Stimulated activated naive B cell treated with anti-CD40 and anti-IgM and Interleukin-4, amounts not matched to agents 10 μg/mL and 1 μg/mL and 100 μg/mL, for 72 hours (primary cell): ENCODE data around the gene LITAF.
A peak's percentile ranks its signal among the peaks of the same experiment; 100 is the strongest.
"Not testable (repeated sequence)": the region's sequence is repeated elsewhere in the genome, so short reads cannot be mapped to it uniquely, and the experiment has no call there.

Experiments used
- ATAC-seq, 2 donors: fragments of 150-1000 bp; cut with Tn5 transposase; replicated peaks; 2 replicates each; pipeline ENCODE4 v1.10.0; 2021; ENCODE audit warnings: moderate library complexity in 1 of 2
- DNase-seq: peaks from one replicate; pipeline ENCODE4 v3.0.0; 2021
- H3K27ac Mint-ChIP-seq: one replicate; pipeline ENCODE4 v1.8.0; 2022; ENCODE audit warnings: mild to moderate bottlenecking, mixed read lengths
- H3K27me3 Mint-ChIP-seq, 2 donors: one replicate each; pipeline ENCODE4 v1.8.0; 2022; ENCODE audit warnings: mixed read lengths in 2 of 2
- H3K36me3 Mint-ChIP-seq, 2 donors: one replicate each; pipeline ENCODE4 v1.8.0; 2022; ENCODE audit warnings: mixed read lengths in 2 of 2, mild to moderate bottlenecking in 1 of 2
- H3K4me1 Mint-ChIP-seq, 2 donors: one replicate each; pipeline ENCODE4 v1.8.0; 2022; ENCODE audit warnings: mixed read lengths in 2 of 2, mild to moderate bottlenecking in 1 of 2
- H3K4me3 Mint-ChIP-seq, 2 donors: one replicate each; pipeline ENCODE4 v1.8.0; 2022; ENCODE audit warnings: mild to moderate bottlenecking in 2 of 2, mixed read lengths in 2 of 2, moderate library complexity in 1 of 2
- H3K9me3 Mint-ChIP-seq, 2 donors: one replicate each; pipeline ENCODE4 v1.8.0; 2022; ENCODE audit warnings: mixed read lengths in 2 of 2, mild to moderate bottlenecking in 1 of 2

The LITAF gene

DNA sequence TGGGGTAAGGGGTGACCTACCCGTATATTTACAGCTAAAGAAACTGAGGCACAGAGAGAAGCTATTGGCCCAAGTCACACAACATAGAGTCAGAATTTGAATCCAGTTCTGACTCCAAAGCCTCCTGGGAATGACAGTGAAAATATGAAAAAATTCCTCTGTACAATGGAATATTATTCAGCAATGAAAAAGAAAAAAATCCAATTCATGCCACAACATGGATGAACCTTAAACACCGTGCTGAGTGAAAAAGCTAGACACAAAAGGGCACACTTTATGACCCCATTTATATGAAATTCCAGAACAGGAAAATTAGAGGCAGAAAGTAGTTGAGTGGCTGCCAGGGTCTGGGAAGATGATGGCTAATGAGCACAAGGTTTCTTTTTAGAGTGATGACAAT, 75.4 kb downstream of the LITAF start:
- Mint-ChIP-seq H3K4me1 (peaks cover 10 to 11% of the 10 kb centered on the region in 2 donors), H3K27me3 (peaks cover 8 to 9% of the 10 kb centered on the region in 2 donors), H3K36me3 (peaks cover 0 to 2% of the 10 kb centered on the region in 2 donors), H3K27ac (no peak overlapping the region), H3K9me3 (peaks cover 0 to 2% of the 10 kb centered on the region in 2 donors), H3K4me3 (no peak overlapping the region)
- ATAC-seq (no peak), DNase-seq (no peak)

DNA sequence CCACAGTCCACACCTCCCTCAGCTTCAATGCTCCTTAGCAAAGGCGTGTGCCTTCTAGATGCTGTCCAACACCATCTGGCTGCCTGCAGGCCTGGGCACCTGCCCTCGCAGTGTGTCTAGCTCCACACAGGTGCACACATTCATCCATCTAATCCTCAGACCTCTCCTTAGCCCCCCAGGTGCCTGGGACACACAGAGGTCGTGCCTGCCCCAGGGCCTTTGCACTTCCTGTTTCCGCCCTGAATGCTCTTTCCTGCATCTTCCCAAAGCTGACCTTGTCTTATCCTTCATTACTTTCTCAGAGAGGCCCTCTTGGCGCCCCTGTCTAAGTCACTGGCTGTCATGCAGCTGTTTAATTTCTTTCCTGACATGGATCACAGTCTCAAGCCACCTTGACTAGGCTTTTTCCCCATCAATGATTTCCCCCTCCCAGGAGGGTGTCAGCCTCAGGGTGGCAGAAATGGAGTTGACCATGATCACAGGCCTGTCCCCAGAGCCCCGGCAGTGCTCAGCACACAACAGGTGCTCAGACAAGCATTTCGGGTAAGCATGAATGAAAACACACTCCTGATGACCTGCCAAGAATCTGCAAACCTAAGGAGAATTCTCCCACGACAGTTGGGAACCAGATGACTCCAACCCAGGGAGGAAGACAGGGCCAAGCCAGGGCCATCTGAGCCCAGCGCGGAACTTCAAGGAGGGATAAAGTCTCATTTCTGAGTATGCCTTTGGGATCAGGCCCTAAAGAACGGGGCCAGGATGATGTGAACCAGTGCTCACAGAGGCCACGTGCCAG, 76.3 kb downstream of the LITAF start:
- Mint-ChIP-seq H3K27me3 (peaks cover 8 to 9% of the 10 kb centered on the region in 2 donors), H3K4me1 (peaks cover 13% of the 10 kb centered on the region in 2 donors), H3K9me3 (peaks cover 0 to 2% of the 10 kb centered on the region in 2 donors), H3K27ac (no peak overlapping the region), H3K4me3 (no peak overlapping the region), H3K36me3 (peaks cover 0 to 2% of the 10 kb centered on the region in 2 donors)
- DNase-seq, result no peak
- ATAC-seq, result no peak

DNA sequence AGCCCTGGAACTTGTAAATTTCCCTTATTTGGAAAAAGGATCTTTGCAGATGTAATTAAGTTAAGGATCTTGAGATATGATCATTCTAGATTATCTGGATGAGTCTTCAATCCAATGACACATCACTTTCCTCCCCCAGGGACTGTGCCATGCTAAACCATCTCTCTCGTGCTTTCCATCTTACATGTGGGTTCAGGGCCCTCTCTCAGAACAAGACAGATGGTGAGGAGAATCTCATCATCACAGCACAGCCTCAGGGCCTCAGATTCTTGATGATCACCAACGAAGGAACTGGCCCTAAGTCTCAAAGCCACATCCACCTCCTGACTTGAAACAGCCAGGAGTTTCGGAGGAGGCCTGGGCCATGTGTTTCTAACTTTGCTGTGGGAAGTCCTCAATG, 78.7 kb downstream of the LITAF start:
- no peak overlapping the region for H3K4me3 Mint-ChIP-seq
- H3K4me1 Mint-ChIP-seq, result peaks cover 13% of the 10 kb centered on the region in 2 donors
- peaks cover 0 to 2% of the 10 kb centered on the region in 2 donors for H3K9me3 Mint-ChIP-seq
- peaks cover 8 to 9% of the 10 kb centered on the region in 2 donors for H3K27me3 Mint-ChIP-seq
- DNase-seq (no peak), ATAC-seq (no peak)
- peaks cover 0 to 2% of the 10 kb centered on the region in 2 donors for H3K36me3 Mint-ChIP-seq
- no peak overlapping the region for H3K27ac Mint-ChIP-seq

DNA sequence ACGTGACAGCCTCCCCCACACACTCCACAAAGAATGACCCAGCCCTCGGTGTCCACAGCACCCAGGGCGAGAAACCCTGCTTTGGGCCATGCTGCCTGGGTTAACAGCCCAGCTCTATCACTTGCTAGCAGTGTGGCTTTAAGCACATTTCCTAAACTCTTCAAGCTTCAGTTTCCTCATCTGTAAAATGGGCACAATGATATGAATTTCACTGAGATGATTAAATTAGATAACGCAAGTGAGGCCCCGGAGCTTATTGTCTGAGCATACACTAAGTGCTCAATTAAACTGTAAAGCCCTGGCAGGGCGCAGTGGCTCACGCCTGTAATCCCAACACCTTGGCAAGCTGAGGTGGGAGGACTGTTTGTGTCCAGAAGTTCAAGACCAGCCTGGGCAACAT, 79.4 kb downstream of the LITAF start:
- Mint-ChIP-seq H3K4me3 (peak overlapping the region in 1 of 2 donors; percentile 74), H3K9me3 (peaks cover 0 to 2% of the 10 kb centered on the region in 2 donors), H3K36me3 (peaks cover 0 to 2% of the 10 kb centered on the region in 2 donors), H3K4me1 (peaks cover 13% of the 10 kb centered on the region in 2 donors), H3K27ac (no peak overlapping the region), H3K27me3 (peaks cover 8 to 9% of the 10 kb centered on the region in 2 donors)
- ATAC-seq (no peak), DNase-seq (no peak)

DNA sequence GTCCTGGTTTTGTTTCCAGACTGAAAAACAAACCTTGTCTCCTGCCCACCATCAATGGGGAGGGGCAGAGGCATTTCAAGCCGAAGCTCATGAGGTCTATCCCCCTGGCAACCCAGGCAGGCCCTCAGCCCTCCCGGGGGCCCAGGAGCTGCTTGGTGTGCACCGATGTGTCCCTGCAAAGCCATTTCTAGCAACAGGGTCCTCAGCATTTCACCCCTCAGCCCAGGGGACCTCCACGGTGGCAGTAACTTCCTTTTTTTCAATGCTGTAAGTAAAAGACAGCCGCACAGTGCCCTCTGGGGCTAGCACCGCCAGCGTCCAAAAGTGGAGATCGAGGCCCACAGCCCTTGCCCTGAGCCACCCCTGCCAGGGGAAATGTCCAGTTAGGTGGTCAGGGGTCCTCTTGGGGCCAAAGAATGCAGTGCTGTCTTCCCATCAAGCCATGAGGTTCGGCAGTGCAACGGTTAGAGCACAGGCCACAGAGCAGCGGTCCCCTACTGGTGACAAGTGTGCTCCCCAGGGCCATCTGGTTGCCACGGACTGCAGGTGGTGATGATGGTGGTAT, 79.9 kb downstream of the LITAF start:
- Mint-ChIP-seq H3K27me3 (peaks cover 8 to 9% of the 10 kb centered on the region in 2 donors), H3K4me1 (peaks cover 13% of the 10 kb centered on the region in 2 donors), H3K36me3 (peaks cover 0 to 2% of the 10 kb centered on the region in 2 donors), H3K4me3 (peak overlapping the region; percentile 74 to 75), H3K9me3 (peaks cover 0 to 2% of the 10 kb centered on the region in 2 donors), H3K27ac (peak overlapping the region; percentile 93)
- ATAC-seq (peak; percentile 92), DNase-seq (peak; percentile 26)

DNA sequence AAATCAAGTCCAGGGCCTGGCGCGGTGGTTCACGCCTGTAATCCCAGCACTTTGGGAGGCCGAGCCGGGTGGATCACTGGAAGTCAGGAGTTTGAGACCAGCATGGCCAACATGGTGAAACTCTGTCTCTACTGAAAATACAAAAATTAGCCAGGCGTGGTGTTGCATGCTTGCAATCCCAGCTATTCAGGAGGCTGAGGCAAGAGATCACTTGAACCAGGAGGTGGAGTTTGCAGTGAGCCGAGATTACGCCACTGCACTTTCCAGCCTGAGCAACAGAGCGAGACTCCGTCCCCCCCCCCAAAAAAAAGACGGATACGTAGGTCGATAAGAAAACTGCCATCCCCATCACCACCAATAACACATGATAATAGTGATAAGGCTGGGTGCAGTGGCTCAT, 82.5 kb downstream of the LITAF start:
- peaks cover 13% of the 10 kb centered on the region in 2 donors for H3K4me1 Mint-ChIP-seq
- not testable (repeated sequence) for ATAC-seq, H3K4me3 Mint-ChIP-seq, H3K9me3 Mint-ChIP-seq, DNase-seq, H3K27ac Mint-ChIP-seq, H3K36me3 Mint-ChIP-seq, H3K27me3 Mint-ChIP-seq

DNA sequence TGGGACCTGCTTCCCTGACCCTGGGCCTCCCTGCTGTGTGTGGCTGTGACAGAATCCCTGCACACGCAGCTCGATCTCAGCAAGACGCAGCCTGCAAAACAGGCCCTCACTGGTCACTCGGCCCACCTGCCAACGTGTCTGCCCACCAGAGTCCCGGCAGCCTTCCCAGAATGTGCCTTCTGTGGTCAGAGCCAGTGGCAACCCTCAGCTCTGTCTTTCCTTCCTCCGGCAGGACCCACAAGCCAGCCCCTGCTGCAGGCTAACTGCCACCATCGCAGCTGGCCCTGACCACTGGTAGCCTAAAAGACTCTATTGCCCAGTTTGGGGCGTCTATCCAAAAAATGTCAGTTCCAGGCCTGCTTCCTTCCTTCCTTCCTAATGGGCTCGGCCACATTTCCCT, 83.2 kb downstream of the LITAF start:
- ATAC-seq (no peak), DNase-seq (no peak)
- Mint-ChIP-seq H3K36me3 (no peaks in the 10 kb centered on the region), H3K27ac (no peak overlapping the region), H3K9me3 (no peaks in the 10 kb centered on the region), H3K4me3 (no peak overlapping the region), H3K4me1 (peaks cover 16 to 18% of the 10 kb centered on the region in 2 donors), H3K27me3 (no peaks in the 10 kb centered on the region)

DNA sequence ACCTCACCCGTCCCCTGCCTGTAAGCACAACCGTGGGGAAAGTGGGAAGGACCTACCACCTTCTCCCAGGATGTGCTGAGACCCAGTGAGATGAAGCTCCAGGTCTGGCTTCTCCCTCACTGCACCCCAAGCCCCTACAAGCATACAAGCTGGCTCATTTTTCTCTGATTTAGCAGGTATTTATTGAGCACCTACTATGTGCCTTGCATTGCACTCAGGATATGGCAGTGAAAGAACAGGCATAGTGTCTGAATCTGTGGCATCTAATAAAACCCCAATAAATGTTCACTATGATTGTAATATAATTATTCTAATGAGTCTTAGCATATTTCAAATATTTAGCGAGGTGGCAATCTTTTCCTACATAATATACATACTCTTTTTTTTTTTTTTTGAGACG, 84.5 kb downstream of the LITAF start:
- no peaks in the 10 kb centered on the region for H3K36me3 Mint-ChIP-seq
- H3K4me3 Mint-ChIP-seq, result no peak overlapping the region
- H3K9me3 Mint-ChIP-seq, result no peaks in the 10 kb centered on the region
- DNase-seq, result no peak
- peaks cover 20 to 26% of the 10 kb centered on the region in 2 donors for H3K4me1 Mint-ChIP-seq
- H3K27ac Mint-ChIP-seq, result no peak overlapping the region
- no peaks in the 10 kb centered on the region for H3K27me3 Mint-ChIP-seq
- no peak for ATAC-seq

DNA sequence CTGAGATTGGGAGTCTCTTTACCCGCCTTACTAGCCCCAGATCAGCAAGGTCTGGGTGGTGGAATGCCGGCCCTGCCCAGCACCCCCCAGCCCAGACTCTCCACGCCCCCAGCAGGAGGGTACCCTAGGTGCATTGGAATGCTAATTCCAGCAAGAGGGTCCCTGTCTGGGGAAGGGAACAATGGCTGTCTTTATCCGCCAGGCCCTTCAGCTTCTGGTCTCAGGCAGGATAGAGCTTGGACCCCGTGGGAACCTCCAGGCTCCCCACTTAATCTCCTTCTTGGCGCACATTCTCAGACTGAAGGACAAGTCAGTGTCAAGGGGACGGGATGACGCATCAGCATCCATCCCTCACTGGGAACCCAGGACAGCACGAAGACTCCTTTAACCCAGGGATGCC, 85.1 kb downstream of the LITAF start:
- H3K36me3 Mint-ChIP-seq, result no peaks in the 10 kb centered on the region
- no peak overlapping the region for H3K4me3 Mint-ChIP-seq
- H3K27me3 Mint-ChIP-seq, result no peaks in the 10 kb centered on the region
- DNase-seq (no peak), ATAC-seq (no peak)
- peaks cover 19 to 26% of the 10 kb centered on the region in 2 donors for H3K4me1 Mint-ChIP-seq
- no peaks in the 10 kb centered on the region for H3K9me3 Mint-ChIP-seq
- H3K27ac Mint-ChIP-seq, result no peak overlapping the region

DNA sequence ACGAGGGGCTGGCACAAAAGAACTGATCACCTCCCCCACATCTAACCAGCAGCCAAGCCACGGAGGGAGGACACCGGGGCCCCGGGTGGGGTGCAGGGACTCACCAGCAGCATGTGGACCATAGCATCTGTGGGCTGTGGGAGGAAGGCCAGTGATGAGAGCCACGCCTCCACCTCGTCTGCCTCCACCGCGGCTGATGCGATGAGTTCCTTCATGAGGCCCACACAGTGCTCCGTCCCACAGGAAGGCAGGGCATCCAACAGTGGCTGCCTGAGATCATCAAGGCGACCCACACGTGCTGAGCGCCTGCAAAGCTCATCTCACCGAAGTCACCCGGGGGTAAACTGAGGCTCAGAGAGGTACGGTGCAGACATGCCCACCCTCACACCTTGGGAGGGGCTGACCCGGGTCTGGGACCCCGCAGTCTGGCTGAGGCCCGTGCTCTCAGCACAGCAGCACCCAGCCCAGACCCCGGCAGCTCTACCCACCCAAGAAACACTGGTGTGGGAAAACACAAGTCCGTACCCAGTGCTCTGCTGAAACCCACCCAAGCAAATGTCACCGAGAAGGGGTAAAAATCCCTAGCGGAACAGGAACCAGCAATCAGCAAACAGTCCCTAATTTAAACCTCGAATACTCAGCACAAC, 85.9 kb downstream of the LITAF start:
- Mint-ChIP-seq H3K4me3 (no peak overlapping the region), H3K4me1 (peaks cover 21 to 29% of the 10 kb centered on the region in 2 donors), H3K9me3 (no peaks in the 10 kb centered on the region), H3K36me3 (no peaks in the 10 kb centered on the region), H3K27me3 (no peaks in the 10 kb centered on the region), H3K27ac (no peak overlapping the region)
- ATAC-seq (no peak), DNase-seq (no peak)

DNA sequence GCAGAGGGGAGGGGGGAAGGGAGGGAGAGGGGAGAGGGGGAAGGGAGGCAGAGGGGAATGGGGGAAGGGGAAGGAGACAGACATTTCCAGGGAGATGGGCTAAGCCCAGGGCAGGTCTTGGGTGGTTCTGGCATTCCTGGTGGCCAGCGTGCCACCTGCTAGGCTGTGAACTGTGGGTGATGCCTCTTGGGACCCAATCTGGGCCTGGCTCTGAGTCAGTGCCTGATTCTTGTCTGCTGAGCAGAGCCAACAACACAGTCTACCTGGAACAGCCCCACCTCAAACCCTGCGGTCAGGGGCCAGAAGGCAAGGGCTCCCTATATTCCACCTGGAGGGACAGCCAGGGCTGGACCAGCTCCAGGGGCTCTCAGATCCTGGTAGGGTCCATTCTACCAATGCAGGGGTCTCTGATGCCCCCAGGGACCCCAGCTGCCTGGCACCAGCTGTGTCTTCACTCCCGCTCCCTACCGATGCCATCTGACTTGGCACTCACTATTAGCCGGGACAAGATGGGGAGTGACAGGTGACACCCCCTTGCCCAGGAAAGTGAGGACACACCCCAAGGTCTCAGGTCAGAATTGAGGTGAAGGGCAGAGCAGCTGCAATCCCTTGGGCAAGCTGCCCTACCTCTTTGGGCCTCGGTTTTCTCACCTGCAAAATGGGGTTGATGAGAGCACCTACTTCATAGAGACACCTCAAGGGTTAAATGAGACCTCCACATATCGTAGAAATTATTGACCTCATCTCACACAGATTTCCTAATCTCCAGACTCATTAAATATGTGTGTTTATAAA, 87.2 kb downstream of the LITAF start:
- DNase-seq (no peak), ATAC-seq (peak; percentile 35 to 39)
- Mint-ChIP-seq H3K9me3 (no peaks in the 10 kb centered on the region), H3K4me1 (peaks cover 28 to 41% of the 10 kb centered on the region in 2 donors), H3K27ac (peak overlapping the region; percentile 14), H3K4me3 (no peak overlapping the region), H3K36me3 (no peaks in the 10 kb centered on the region), H3K27me3 (no peaks in the 10 kb centered on the region)

DNA sequence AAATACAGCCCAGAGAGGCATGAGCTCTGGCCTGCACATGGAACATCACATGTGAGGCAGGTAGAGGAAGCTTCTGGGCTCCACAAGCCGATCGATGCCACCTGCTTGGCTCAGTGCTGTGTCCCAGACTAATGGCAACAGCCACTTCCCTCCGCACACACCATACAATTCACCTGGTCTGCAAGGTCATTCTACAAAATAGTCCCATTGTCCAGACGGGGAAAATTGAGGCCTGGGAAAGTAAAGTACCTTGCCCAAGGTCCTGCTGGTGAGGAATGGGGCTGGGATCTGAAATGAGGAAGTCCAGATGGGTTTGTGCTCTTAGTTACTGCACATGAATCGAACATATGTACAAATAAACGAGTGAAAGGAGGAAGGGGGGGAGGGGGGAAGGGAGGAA, 88.0 kb downstream of the LITAF start:
- ATAC-seq, result peak in 1 of 2 donors; percentile 20
- H3K36me3 Mint-ChIP-seq, result no peaks in the 10 kb centered on the region
- no peak overlapping the region for H3K4me3 Mint-ChIP-seq
- H3K27me3 Mint-ChIP-seq, result no peaks in the 10 kb centered on the region
- no peak for DNase-seq
- no peaks in the 10 kb centered on the region for H3K9me3 Mint-ChIP-seq
- H3K27ac Mint-ChIP-seq, result no peak overlapping the region
- peaks cover 28 to 41% of the 10 kb centered on the region in 2 donors for H3K4me1 Mint-ChIP-seq

DNA sequence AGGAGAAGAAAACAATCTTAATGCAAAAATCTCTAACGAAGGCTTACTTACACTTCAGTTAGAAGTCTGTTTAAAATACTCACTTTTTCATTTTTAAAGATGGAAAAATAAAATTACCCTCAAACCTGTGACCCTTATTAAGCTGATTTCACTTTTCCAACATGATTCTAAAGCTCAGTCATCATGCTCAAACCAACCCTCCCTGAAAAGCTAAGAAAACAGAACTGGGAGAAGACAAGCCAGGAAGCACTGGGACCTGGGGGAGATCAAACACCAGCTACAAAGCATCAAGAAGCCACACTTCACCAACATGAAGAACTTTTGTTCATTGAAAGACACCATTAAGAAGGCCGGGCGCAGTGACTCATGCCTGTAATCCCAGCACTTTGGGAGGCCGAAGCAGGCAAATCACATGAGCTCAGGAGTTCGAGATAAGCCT, 88.8 kb downstream of the LITAF start:
- H3K27me3 Mint-ChIP-seq, result no peaks in the 10 kb centered on the region
- no peaks in the 10 kb centered on the region for H3K9me3 Mint-ChIP-seq
- no peak overlapping the region for H3K4me3 Mint-ChIP-seq
- ATAC-seq (no peak), DNase-seq (no peak)
- H3K4me1 Mint-ChIP-seq, result peaks cover 28 to 41% of the 10 kb centered on the region in 2 donors
- peaks cover 0 to under 1% of the 10 kb centered on the region in 2 donors for H3K36me3 Mint-ChIP-seq
- peak overlapping the region; percentile 32 for H3K27ac Mint-ChIP-seq
